Activated naive CD4-positive, alpha-beta T cell treated with anti-CD3 and anti-CD28 coated beads, Interleukin-2, amount 50 U/mL, for 72 hours (primary cell): ENCODE results near the gene SUPT6H. TPM values are rescaled to one million over a fixed set of nuclear protein-coding genes. Genes with fewer than 3 reads are reported as not detected.
"Not testable (repeated sequence)": the region's sequence is repeated elsewhere in the genome, so short reads cannot be mapped to it uniquely, and the experiment has no call there.

Experiments used
- ATAC-seq, 2 donors: fragments of 150-1000 bp; cut with Tn5 transposase; 2 replicates each; pipeline ENCODE4 v1.10.0; 2021; ENCODE audit warnings: mild to moderate bottlenecking in 2 of 2, moderate library complexity in 2 of 2
- DNase-seq, 2 donors: peaks; one replicate each; pipeline ENCODE4 v3.0.0; 2021 to 2022; ENCODE audit warnings: low spot score in 2 of 2
- H3K27ac Mint-ChIP-seq, 2 donors: one replicate each; pipeline ENCODE4 v1.8.0; 2022; ENCODE audit warnings: mild to moderate bottlenecking in 2 of 2, mixed read lengths in 2 of 2
- H3K36me3 Mint-ChIP-seq, 2 donors: one replicate each; pipeline ENCODE4 v1.8.0; 2022; ENCODE audit warnings: mixed read lengths in 2 of 2
- H3K9me3 Mint-ChIP-seq, 2 donors: one replicate each; pipeline ENCODE4 v1.8.0; 2022; ENCODE audit warnings: mixed read lengths in 2 of 2
- total RNA-seq, 2 donors: library from RNA; stranded (reverse); gene quantifications; one replicate each; pipeline ENCODE4 v1.2.3, GENCODE V29; 2022

The SUPT6H gene
- total RNA-seq, 2 donors from 2014 or later, result 70.0 to 91.8 TPM

DNA sequence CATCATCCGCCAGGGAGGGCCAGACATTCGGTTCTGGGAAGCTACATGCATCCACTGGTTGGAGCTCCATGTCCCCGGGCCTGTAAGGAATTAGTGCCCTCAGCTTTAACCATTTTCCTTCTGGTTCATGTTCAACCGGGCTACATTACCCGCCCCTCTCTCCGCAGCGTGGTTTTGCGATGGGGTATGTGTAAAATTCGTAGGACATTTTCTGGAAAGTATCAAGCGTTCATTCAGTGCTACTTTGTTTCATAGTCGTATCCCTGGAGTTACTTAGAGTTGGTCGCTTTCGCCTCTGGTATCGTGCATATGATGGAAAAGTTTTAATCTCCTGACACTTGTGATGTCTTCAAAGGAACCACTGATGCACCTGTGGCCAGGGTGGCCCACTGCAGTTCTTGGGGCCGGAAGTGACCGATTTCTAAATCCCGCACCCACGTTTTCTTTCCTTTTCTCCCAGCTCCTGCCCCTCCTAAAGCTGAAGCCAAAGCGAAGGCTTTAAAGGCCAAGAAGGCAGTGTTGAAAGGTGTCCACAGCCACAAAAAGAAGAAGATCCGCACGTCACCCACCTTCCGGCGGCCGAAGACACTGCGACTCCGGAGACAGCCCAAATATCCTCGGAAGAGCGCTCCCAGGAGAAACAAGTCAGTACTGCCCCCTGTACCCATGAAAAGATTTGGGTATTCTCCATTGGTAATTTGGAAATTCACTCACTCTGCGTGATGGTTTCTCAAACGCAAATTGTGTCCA, 58.4 kb downstream of the SUPT6H start:
- peak in 1 of 2 donors; percentile 28 for ATAC-seq
- DNase-seq, result peak in 1 of 2 donors; percentile 35
- no peaks in the 10 kb centered on the region for H3K9me3 Mint-ChIP-seq
- peak overlapping the region; percentile 97 to 100 for H3K27ac Mint-ChIP-seq
- peaks cover 51 to 59% of the 10 kb centered on the region in 2 donors for H3K36me3 Mint-ChIP-seq

- H3K36me3 Mint-ChIP-seq, result peaks cover 52 to 63% of the 10 kb centered on the region in 2 donors
- not testable (repeated sequence) for H3K9me3 Mint-ChIP-seq
Observed at GRCh38 chr17:28720997-28721329, 59.0 kb downstream of the SUPT6H start.

DNA sequence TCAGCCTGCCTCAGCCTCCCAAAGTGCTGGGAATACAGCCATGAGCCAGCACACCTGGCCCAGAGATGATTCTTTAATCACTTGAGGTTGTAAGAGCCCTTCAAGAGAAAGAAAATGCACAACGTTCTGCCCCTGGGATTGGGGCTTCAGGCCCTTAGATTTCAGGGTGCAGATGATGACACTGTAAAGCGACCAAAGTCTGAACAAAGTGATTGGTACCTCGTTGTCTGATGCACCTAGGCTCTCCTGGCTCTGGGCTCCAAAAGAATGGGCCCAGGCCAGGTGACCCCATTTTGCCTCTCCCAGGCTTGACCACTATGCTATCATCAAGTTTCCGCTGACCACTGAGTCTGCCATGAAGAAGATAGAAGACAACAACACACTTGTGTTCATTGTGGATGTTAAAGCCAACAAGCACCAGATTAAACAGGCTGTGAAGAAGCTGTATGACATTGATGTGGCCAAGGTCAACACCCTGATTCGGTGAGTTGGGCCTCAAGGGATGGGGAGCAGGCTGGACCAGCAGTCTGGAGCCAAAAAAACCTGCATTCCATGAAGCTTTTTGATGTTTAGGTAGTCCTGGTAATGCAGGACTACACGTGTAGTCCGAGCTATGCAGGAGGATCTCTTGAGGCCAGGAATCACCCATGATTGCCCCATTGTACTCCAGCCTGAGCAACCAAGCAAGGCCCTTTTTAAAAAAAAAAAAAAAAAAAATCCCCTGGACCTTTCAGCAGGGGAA, 60.6 kb downstream of the SUPT6H start:
- ATAC-seq, result no peak

More at GRCh38 chr17:28720997-28721329, 59.0 kb downstream of the SUPT6H start:
- peak overlapping the region; percentile 97 to 100 for H3K27ac Mint-ChIP-seq
- not testable (repeated sequence) for ATAC-seq, DNase-seq

DNA sequence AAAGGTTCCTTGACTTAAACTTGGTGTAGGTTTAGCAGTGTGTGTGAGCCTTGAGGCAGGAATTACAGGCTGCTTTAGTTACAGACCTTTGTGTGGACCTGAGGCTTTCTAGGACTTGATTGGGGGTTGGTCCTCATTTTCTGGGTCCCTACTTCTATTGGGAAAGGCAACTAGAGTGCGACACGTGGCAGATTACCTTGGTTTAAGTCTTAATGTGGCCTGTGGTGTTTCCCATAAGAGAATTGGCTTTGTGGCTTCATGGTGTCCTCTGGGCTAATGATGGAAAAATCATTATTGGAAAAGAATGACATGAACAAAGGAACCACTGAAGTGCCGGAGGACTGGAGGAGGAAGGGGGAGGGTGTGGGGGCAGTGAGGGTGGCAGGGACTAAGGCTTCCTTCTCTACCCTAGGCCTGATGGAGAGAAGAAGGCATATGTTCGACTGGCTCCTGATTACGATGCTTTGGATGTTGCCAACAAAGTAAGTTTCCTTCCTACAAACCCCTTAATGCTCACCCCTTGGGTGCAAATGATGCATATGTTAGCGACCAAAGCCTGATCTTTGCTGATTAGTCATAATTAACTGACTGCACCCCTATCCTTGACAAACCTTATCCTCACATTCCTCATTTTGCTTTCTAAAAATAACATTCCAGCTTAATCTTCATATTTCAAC, 61.3 kb downstream of the SUPT6H start:
- peaks cover 52 to 63% of the 10 kb centered on the region in 2 donors for H3K36me3 Mint-ChIP-seq
- ATAC-seq, result no peak
- H3K9me3 Mint-ChIP-seq, result no peaks in the 10 kb centered on the region
- peak overlapping the region in 1 of 2 donors; percentile 93 for H3K27ac Mint-ChIP-seq
- DNase-seq, result no peak

More for the DNA sequence above, 60.6 kb downstream of the SUPT6H start:
- H3K36me3 Mint-ChIP-seq, result peaks cover 52 to 63% of the 10 kb centered on the region in 2 donors
- no peaks in the 10 kb centered on the region for H3K9me3 Mint-ChIP-seq
- peak overlapping the region; percentile 68 to 100 for H3K27ac Mint-ChIP-seq
- DNase-seq, result no peak

GRCh38 chr17:28723836-28724499, 62.0 kb downstream of the SUPT6H start:
- DNase-seq, ATAC-seq, H3K9me3 Mint-ChIP-seq: not testable (repeated sequence)
- Mint-ChIP-seq H3K36me3 (peaks cover 52 to 63% of the 10 kb centered on the region in 2 donors), H3K27ac (peak overlapping the region; percentile 93 to 100)

- Mint-ChIP-seq H3K27ac (peak overlapping the region; percentile 93 to 100), H3K36me3 (peaks cover 47 to 58% of the 10 kb centered on the region in 2 donors), H3K9me3 (no peaks in the 10 kb centered on the region)
- DNase-seq (no peak), ATAC-seq (no peak)
Observed at GRCh38 chr17:28724500-28725165, 62.6 kb downstream of the SUPT6H start.

DNA sequence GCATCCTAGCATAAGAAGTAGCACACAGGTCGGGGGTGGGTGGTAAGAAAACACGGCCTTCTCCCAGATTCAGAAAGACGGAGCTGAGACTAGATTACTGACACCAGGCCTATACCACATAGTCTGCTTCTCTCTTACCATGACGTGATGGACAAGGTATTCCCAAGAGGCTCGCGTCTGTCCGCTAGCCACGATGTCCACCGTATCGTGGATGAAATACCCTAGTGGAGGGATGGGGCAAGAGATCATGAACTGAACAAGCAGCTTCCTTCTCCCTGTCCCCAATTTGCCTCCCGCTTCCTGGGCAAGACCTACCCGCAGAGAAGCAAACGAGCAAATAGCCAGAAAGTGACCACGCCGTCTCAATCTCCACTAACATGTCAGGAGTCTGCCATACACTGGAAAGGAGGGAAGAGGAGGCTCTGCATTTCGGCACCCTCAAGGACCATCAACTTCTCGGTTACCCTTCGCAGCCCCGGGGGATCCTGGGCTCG, 63.2 kb downstream of the SUPT6H start:
- DNase-seq, result peak in 1 of 2 donors; percentile 39
- no peak for ATAC-seq
- peaks cover 41 to 52% of the 10 kb centered on the region in 2 donors for H3K36me3 Mint-ChIP-seq
- H3K27ac Mint-ChIP-seq, result peak overlapping the region; percentile 93 to 100
- no peaks in the 10 kb centered on the region for H3K9me3 Mint-ChIP-seq

DNA sequence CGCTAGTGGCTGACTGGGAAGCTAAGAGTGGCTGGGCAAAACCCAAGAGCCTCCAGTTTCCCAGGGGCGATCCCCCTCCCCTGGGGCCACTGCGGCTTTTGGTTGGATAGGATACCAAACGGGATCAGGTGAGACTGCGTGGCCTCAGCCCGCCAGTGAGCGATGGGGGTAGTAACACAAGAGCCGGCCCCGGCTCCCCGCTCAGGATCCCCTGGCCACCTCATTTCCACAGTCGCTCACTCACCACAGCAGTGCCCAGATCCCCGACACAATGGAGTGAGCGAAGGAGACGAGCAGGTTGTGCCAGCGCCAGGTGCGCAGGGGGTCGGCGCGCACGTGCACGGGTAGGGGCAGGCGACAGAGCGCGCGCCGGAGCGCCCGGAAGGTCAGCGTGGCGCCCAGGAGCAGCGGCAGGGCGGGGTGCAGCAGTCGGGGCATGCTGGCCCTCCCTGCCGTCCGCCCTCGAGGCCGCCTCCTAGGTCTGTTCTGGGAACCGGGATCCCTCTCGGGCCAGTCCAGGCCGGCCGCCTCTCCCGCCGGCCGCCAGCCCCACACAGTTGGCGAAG, 63.7 kb downstream of the SUPT6H start:
- DNase-seq (peak; percentile 63 to 79), ATAC-seq (peak in 1 of 2 donors; percentile 2)
- H3K27ac Mint-ChIP-seq, result peak overlapping the region; percentile 93 to 100
- peaks cover 35 to 47% of the 10 kb centered on the region in 2 donors for H3K36me3 Mint-ChIP-seq
- no peaks in the 10 kb centered on the region for H3K9me3 Mint-ChIP-seq

GRCh38 chr17:28726226-28726626, 64.2 kb downstream of the SUPT6H start, which contains the start of gene TLCD1:
TSS of gene TLCD1 (minus strand) at chr17:28726233. CDS start at chr17:28726097, 136 bp downstream.
- H3K27ac Mint-ChIP-seq, result peak within 1 kb of the TSS; percentile 98 to 100
- peak; percentile 28 to 51 for ATAC-seq
- peak; percentile 83 to 86 for DNase-seq

GRCh38 chr17:28726627-28727491, 64.9 kb downstream of the SUPT6H start:
- DNase-seq (peak; percentile 95 to 97), ATAC-seq (peak; percentile 33 to 42)
- no peaks in the 10 kb centered on the region for H3K9me3 Mint-ChIP-seq
- peaks cover 25 to 36% of the 10 kb centered on the region in 2 donors for H3K36me3 Mint-ChIP-seq
- peak overlapping the region; percentile 98 to 100 for H3K27ac Mint-ChIP-seq

More at GRCh38 chr17:28726226-28726626, 64.2 kb downstream of the SUPT6H start, which contains the start of gene TLCD1:
- Mint-ChIP-seq H3K9me3 (no peaks in the 10 kb centered on the region), H3K36me3 (peaks cover 31 to 42% of the 10 kb centered on the region in 2 donors)

DNA sequence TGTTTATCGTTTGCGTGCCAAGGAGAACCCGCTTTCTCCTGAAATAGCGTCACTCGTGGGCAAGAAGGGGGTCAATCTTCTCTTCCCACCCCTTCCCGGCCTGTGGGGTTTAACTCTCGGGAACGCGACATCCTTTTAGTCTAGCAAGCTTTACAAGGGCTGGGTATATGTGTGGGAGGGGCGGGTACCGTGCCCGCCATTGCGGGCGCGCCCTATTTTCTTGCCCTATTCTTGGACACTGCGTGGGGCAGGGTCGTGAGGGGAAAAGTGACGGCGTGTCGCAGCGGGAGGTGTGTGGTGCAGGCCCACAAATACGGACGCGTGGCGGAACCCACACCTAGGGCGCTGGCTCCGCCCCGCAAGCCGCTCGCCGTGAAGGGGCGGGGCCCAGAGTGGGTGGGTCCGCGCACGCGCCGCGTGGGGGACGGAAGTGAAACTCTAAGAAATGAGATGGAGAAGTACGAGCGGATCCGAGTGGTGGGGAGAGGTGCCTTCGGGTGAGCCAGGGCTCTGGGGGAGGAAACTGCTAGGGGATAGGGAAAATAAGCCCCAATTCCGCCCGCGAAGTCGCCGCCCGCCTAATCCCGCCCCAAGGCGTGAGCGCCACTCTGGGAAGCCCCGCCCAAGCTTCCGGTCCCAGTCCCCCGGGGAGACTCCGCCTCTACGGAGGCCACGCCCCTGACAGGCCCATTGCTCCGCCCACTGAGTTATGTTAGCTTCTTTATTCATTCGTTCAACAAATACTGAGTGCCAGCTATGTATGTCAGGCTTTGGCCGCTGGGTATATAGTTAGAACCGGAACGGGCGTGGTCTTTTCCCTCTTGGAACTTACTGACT, 66.6 kb downstream of the SUPT6H start, which contains the start of gene NEK8:
Gene NEK8 (plus strand): TSS at position 425 of the 837 bp plus-strand sequence. CDS start 26 bp downstream, at position 451.
- Mint-ChIP-seq H3K27ac (peak within 1 kb of the TSS; percentile 98 to 100), H3K9me3 (no peaks in the 10 kb centered on the region), H3K36me3 (peaks cover 15 to 23% of the 10 kb centered on the region in 2 donors)
- ATAC-seq (peak; percentile 43 to 57), DNase-seq (peak; percentile 96 to 99)

GRCh38 chr17:28729950-28730330, 67.9 kb downstream of the SUPT6H start:
- DNase-seq, result no peak
- ATAC-seq, result no peak
- Mint-ChIP-seq H3K9me3 (no peaks in the 10 kb centered on the region), H3K36me3 (peaks cover 6 to 9% of the 10 kb centered on the region in 2 donors), H3K27ac (peak overlapping the region in 1 of 2 donors; percentile 100)

DNA sequence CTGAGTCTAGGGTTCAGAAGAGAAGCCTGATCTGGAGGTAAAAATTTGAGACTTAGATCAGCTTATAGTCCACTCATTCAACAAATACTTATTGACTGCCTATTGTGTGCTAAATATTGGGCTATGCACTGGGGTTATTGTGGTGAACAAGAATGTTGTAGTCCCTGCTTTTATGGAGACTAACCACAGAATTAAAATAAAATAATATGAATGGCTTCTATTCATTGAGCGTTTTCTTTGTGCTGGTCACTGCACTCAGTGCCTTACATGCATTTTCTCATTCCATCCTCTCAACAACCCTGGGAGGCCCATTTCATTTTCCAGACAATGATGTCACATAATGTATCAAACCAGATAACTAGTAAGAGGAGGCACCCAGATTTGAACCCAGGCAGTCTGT, 71.3 kb downstream of the SUPT6H start:
- Mint-ChIP-seq H3K9me3 (no peaks in the 10 kb centered on the region), H3K27ac (no peak overlapping the region), H3K36me3 (peaks cover 0 to 11% of the 10 kb centered on the region in 2 donors)

More for the DNA sequence above, 71.3 kb downstream of the SUPT6H start:
- DNase-seq, result no peak
- no peak for ATAC-seq
